Fibroblast of the aortic adventitia (primary cell): ENCODE data around the gene PACRGL. TPM values are rescaled to one million over a fixed set of nuclear protein-coding genes. Genes with fewer than 3 reads are reported as not detected.
A peak's percentile ranks its signal among the peaks of the same experiment; 100 is the strongest.
"Not testable (repeated sequence)": the region's sequence is repeated elsewhere in the genome, so short reads cannot be mapped to it uniquely, and the experiment has no call there.

Experiments used
- DNase-seq: peaks from one replicate; pipeline ENCODE4 v3.0.0-alpha.2; 2010; ENCODE audit warnings: low read depth
- H3K4me3 ChIP-seq: 2 replicates; pipeline ENCODE4 v1.5.1; 2011; ENCODE audit warnings: low read depth, mild to moderate bottlenecking, control low read depth, low read length, moderate library complexity
- total RNA-seq: library from RNA; depleted of rRNA; stranded (reverse); fragments of >200 nt; gene quantifications from 2 replicates; pipeline ENCODE4 v1.2.3, GENCODE V29; 2012; ENCODE audit warnings: low replicate concordance
- TF ChIP-seq, protein P1 (sequence below): IDR thresholded peaks from 2 replicates; pipeline ENCODE4 v1.5.1; 2011; ENCODE audit warnings: mild to moderate bottlenecking, low read length, control low read depth, inconsistent platforms; ENCODE audit not compliant: insufficient read depth

PACRGL gene
- total RNA-seq, 1 donor = 29.6 TPM

DNA sequence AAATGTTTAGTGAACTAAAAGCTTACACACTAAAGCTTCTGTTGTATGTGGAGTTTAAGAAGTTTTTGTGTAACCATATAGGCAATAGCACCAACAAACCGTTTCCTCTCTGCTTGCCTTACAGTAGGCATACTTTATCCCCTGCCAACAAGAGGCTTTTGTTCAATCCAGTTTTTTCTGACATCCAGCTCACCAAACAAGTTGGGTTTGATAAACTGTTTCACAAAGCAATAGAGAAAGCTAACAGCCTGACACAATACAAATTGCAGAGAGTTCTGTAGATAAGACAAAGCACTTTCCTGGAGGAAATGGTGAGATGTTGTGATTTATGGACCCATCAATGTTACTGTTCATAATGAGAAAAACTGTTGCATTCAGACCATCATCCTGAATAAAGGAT lies 53.8 kb downstream of the PACRGL start:
- TF ChIP-seq, protein P1, sequence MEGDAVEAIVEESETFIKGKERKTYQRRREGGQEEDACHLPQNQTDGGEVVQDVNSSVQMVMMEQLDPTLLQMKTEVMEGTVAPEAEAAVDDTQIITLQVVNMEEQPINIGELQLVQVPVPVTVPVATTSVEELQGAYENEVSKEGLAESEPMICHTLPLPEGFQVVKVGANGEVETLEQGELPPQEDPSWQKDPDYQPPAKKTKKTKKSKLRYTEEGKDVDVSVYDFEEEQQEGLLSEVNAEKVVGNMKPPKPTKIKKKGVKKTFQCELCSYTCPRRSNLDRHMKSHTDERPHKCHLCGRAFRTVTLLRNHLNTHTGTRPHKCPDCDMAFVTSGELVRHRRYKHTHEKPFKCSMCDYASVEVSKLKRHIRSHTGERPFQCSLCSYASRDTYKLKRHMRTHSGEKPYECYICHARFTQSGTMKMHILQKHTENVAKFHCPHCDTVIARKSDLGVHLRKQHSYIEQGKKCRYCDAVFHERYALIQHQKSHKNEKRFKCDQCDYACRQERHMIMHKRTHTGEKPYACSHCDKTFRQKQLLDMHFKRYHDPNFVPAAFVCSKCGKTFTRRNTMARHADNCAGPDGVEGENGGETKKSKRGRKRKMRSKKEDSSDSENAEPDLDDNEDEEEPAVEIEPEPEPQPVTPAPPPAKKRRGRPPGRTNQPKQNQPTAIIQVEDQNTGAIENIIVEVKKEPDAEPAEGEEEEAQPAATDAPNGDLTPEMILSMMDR = no peak
- H3K4me3 ChIP-seq = no peak overlapping the region
- no peak for DNase-seq

DNA sequence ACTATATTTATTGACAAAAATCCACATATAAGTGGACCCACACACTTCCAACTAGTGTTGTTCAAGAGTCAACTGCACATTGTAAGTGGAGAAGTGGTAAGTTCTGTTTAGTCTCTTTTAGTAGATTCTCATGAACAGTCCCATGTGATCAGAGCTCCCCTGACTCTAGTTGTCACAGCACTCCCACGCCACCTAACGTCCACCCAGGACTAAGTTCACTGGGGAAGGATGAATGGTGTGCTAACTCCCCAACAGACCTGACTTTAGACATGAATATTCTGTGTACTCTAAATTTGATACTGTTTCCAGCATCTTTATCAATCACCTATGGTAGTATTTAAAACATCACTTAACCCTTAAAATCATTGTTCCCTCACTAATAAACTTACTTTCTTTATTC lies 59.8 kb downstream of the PACRGL start:
- TF ChIP-seq, protein P1 = no peak
- DNase-seq = no peak
- no peak overlapping the region for H3K4me3 ChIP-seq

DNA sequence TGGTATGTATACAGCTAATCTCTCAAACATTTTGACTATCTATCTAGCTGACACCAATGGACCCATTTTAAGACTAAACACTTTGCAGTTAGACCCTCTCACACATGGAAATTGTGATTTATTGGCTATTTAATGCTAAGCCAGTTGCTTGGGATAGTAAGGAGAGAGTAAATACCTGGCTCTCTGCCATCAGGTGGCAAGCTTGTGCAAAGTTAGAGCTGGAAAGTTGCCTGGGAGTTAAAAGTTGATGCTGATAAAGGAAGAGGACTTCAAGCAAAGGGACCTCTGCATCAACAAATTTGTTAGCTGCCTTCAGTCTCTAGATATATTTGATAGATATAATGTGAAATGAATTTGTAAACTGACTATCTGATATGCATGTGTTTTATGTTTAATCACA lies 61.1 kb downstream of the PACRGL start:
- H3K4me3 ChIP-seq = no peak overlapping the region
- DNase-seq = no peak
- TF ChIP-seq, protein P1 = no peak

DNA sequence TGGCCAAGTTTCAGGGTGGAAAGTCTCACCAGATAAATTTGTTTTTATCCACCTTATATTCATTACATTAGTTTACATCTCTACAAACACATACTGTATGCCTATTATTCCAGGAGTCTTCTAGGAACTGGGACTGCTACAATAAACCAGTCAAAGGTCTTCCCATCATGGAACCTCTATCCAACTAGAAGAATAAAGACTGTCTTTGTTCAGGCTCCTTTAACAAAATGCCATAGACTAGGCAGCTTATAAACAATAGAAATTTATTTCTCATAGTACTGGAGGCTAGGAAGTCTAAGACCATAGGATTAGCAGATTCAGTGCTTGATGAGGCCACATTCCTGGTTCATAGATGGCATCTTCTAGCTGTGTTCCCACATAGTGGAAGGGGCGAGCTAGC lies 61.6 kb downstream of the PACRGL start:
- TF ChIP-seq, protein P1 = no peak
- H3K4me3 ChIP-seq = no peak overlapping the region
- DNase-seq = no peak

DNA sequence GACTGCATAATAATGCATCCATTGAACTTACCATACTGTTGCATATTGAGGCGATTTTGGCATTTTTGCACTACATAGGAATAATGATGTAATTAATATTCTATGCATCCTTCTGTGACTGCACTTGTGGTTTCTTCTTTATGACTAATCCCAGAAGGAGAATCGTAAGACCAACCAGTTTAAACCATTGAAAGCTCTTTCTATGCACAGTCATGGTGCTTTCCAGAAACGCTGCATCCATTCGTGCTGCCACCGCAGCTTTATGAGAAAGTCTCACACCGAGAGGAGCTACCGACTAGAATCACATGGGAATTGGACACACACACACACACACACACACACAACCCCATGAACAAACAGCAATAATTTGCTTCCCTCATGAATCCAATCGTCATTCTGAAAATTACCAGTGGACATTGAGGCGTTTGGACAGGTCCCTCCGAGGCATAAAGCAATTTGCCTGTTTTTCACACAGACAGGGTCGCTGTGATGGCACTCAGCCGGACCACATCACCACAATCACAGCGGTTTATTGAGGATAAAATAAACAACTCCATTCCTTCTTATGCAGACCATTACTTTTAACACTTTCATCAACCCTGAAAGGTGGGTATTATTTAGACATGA lies 64.2 kb downstream of the PACRGL start:
- no peak for DNase-seq
- H3K4me3 ChIP-seq = no peak overlapping the region
- TF ChIP-seq, protein P1 = no peak

DNA sequence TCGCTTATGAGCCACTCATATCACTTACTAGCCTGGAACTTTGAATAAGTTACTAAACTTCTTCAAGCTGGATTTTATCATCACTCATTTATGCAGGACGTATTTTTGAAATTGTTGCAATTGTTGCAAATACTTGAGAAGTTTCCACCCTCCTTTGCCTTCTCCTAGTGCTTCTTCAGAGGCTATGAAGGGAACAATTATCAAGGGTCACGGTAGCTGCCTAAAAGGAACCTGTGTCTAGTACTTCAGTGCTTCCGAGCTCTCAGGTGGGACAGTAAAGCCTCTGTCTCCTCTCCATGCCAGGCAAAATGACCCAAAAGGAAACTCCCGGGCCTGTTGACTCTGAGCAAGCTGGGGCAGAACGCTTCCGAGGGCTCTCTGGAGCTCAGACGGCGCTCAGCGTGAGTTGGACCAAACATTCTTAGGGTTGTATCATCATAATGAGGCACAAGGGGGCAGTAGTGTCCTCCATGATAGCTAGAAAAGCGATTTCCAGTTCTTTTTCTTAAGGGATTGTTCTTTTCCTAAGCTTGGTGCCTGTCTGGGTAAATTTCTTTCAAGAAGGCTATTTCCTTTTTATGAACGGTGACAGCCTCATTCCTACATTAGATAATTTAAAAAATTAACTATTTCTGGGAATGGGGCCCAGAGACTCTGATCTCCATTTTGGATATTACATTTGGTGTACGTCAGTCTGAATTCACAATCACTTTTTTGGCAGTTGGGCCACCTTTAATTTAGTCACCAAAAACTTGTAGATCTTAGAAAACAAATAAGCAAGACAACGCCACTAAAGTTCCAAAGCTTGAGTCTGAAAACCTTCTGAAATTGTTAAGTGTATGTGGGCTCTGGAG lies 73.1 kb downstream of the PACRGL start:
- DNase-seq = peak; percentile 75
- TF ChIP-seq, protein P1 = peak; percentile 82
- no peak overlapping the region for H3K4me3 ChIP-seq

DNA sequence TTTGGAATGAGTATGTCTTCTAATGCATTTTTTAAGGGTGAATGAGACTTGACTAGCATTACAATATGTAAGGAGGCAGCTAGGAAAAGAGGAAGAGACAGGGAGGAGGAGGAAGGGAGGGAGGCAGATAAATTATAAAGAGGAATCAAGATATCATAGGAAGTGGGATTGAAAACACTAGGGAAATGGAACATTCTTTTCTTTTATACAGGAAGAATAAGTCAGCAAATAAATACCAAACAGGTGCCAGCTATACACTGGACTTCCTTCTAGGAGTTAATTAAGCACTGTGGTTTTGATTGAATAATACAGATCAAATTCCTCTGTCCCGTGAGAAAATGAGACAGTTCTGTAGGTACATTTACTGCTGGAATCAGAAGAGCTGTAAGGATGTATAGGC lies 78.6 kb downstream of the PACRGL start:
- H3K4me3 ChIP-seq = no peak overlapping the region
- DNase-seq = no peak
- TF ChIP-seq, protein P1 = no peak

DNA sequence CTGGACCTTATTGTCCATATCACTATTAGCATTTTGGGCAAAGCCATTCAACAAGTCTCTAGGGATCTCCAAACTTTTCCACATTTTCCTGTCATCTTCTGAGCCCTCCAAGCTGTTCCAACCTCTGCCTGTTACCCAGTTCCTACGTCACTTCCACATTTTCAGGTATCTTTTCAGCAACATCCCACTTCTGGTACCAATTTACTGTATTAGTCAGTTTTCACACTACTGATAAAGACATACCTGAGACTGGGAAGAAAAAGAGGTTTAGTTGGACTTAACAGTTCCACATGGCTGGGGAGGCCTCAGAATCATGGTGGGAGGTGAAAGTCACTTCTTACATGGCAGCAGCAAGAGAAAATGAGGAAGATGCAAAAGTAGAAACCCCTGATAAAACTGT lies 82.9 kb downstream of the PACRGL start:
- H3K4me3 ChIP-seq, DNase-seq: not testable (repeated sequence)
